HG02623 (cell line): ENCODE data around the gene STK35.
"Not testable (repeated sequence)": the region's sequence is repeated elsewhere in the genome, so short reads cannot be mapped to it uniquely, and the experiment has no call there.

Experiments used
- ATAC-seq: cut with Tn5 transposase; IDR thresholded peaks from one replicate; pipeline ENCODE4 v1.9.1; 2021; ENCODE audit warnings: moderate library complexity; ENCODE audit not compliant: unreplicated experiment

STK35 gene

DNA sequence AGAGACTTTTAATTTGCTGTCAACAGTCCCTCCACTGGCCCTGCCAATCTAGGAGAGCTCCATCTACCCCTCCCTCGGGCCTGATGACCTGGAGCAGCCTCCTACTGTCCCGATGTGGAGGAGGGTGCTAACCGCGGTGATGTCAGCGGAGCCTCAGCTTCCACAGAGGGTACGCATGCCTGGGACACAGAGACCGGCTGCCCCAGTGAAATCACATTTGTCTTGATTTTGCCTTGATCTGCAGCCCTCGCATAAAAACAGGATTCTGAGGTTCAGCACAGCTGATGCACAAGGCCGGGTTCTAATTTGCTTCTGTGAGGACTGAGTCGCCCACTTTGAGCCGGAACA lies 77.6 kb downstream of the STK35 start:
- ATAC-seq, result no peak

DNA sequence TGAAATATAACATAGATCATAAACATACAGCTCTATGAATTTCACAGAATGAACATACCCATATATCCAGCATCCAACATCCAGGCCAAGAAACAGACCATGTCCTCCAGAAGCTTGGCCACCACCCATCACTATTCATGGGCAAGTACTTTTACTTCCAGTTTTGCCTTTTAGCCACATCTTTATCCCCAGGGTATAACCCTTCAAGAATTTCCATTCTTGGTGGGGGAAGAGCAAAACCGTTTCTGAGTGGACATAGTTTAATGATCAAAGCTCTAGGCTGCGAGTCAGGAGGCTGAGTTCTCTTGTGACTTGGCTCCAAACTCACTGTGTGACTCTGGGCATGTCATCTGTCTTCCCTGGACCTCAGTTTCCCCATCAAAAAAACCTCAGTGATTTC lies 78.3 kb downstream of the STK35 start:
- ATAC-seq, result no peak

DNA sequence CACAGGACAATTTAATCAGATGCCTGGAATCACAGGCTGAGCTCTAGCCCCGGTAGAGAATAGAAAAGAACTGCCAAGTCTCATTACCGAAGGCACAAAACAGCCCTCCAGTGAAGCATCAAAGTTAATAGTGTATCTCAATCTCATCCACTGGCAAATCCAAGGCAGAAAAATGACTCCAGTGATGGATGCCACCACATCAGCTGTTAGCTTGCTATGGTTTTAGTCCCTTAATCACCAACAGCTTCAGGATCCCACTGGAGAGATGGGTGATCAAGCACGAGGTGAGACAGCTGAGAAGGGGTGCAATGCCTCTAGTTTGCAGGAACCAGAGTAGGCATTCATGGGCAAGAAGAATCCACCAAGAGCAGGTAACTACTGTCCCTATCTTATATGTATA lies 81.8 kb downstream of the STK35 start:
- ATAC-seq, result no peak

DNA sequence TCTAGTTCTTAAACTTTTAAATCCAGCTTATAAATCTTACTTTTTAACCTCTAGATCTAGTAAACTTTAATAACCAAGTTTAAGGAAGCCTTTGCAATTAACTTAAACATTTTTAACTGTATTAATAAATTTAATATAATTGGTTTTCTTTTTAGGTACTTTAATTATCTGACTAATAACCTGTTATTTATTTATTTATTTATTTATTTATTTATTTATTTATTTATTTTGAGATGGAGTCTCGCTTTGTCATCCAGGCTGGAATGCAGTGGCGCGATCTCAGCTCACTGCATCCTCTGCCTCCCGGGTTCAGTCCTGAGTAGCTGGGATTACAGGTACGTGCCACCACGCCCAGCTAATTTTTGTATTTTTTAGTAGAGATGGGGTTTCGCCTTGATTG lies 83.3 kb downstream of the STK35 start:
- not testable (repeated sequence) for ATAC-seq

DNA sequence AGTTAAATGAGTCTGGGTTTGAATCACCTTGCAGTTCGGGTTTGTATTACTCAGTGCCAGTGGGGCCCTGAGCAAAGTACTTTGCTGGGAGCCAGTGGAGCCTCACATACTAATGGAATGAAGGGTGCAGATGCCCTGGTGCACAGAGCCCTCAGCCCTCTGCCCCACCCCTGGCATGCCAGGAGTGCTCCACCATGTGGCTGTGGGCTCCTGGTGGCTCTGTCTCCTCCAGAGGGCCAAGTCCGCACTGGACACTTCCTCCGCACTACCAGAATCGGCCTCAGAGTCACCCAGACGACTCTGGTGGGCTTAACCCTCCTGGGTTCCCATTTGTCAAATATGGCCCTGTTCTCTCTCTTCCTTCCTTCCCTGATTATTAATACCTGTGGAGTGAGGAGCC lies 94.0 kb downstream of the STK35 start:
- ATAC-seq, result no peak

DNA sequence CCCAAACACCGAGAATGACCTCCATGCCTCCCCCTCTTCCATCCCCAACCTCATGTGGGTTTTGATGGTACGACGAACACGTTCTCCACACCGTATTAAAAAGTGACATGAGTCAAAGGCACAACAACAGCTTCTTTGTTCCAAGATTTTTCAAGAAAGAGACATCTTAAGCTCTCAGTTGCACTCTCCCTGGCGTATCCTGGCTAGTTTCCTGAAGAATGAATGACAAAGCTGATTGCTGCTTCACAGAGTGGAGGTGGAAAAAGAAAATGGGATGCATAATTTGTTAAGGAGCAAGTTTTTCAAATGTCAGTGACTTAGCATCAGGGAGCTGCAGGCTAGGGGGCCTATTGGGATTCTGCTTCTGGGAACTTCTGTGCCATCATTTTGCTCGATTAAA lies 95.5 kb downstream of the STK35 start:
- no peak for ATAC-seq
